Limb (tissue), 2 donors: ENCODE measurements around the gene ACADSB.

Experiments used
- DNase-seq, 2 donors: peaks; one replicate each; pipeline ENCODE4 v3.0.0-alpha.2; 2016; ENCODE audit errors: extremely low spot score in 2 of 2

ACADSB gene

GRCh38 chr10:123096452-123096851 lies 87.6 kb downstream of the ACADSB start:
- no peak for DNase-seq

DNA sequence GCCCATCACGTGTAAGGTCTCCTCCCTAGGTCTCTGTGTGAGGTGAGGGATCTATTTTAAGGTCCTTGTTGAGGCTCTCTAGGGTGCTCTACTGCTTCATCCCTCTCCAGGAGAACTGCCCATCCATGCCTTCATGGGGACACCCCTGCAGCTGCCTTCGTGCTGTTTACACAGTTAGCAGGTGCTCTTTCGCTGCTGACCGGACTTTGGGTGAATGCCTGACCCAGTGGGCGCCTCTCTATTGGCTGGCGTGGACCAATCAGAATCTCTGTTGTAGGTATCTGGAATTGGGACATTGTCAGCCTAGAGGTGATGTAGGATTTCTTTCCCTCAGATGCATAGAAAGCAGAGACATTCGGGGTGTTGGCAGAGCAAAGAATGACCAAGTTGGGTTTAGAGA lies 88.2 kb downstream of the ACADSB start:
- DNase-seq: no peak

DNA sequence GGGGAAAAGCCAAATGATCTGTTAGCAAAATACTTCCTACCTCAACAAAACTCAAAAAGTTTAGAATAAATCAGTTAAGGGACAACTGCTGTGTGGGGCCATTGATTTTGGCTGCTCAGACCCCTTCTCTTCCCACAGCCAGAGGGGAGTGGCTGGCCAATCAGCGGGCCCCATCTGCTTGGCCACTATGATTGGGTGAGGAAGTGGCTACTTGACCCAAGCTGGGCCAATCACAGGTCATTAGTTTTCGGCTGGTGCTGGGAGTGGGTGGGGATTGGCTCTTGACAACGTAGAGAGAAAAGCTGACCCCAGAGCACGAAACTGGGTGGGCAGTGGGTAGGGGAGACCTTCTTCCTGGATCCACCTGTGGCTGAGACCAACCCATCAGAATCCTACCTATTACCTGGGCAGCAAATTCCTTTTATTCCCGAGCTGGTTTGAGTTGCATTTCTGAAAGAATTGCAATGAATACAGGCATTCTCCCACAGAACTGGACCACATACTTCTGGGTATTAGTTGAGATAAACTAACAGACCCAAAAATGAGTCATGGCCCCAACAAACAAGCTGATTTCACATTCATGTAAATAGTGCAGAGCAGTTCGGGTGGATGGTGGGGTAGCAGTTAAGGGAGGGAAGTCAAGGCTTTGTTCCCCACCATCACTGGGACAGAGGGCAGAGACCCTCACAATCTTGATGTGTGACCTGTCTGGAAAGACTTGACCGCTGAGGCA lies 91.4 kb downstream of the ACADSB start:
- no peak for DNase-seq

DNA sequence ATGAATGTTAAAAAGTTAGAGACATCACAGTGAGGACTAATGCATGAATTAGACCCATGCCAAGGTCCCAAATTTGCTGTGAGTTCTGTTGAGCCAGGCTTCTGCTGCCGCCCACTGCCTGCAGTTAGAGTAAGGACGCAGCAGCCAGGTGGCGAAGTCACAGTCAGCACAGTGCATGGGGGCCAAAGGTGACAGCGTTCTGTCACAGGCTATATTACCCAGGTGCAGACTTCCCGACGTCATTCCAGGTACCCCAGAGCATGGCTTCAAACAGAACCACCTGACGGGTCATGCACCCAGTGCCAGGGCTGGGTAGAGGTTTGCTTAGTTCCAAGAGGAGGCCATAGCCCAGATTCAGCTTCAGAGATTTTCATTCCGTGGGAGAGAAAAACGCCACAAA lies 93.1 kb downstream of the ACADSB start:
- DNase-seq: no peak

- DNase-seq: no peak
Observed at GRCh38 chr10:123102673-123103072, 93.9 kb downstream of the ACADSB start.

DNA sequence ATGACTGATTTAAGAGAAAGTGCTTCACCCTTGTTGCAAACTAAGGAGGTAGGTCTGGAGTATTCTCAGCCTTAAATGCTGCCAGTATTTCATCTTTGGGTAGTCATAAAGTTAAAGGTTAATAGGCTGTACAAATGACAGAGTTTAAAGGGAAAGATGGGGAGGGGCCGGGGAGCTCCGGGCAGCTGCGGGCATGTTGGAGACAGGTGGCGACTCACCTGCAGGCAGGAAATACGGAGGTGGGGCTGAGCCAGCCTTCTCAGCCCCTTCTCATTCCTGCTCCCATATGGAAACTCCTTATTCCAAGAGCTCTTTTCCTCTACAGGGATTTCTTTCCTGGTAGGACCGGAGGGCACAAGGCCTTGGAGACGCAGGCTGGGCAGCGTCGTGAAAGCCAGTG lies 95.1 kb downstream of the ACADSB start:
- no peak for DNase-seq
